GM19455 (cell line): ENCODE results near the gene GAP43.
A peak's percentile ranks its signal among the peaks of the same experiment; 100 is the strongest.
"Not testable (repeated sequence)": the region's sequence is repeated elsewhere in the genome, so short reads cannot be mapped to it uniquely, and the experiment has no call there.

ENCODE experiments used
- ATAC-seq: cut with Tn5 transposase; IDR thresholded peaks from one replicate; pipeline ENCODE4 v1.9.1; 2021; ENCODE audit not compliant: unreplicated experiment

Gene GAP43

GRCh38 chr3:115692887-115693524, 69.7 kb downstream of the GAP43 start:
- peak; percentile 94 for ATAC-seq

GRCh38 chr3:115693868-115694267, 70.6 kb downstream of the GAP43 start:
- no peak for ATAC-seq

GRCh38 chr3:115695090-115695489, 71.8 kb downstream of the GAP43 start:
- ATAC-seq = no peak

GRCh38 chr3:115697263-115698053, 74.1 kb downstream of the GAP43 start:
- no peak for ATAC-seq

GRCh38 chr3:115698851-115699591, 75.7 kb downstream of the GAP43 start:
- ATAC-seq = no peak

- no peak for ATAC-seq
Measured at GRCh38 chr3:115699706-115700105, 76.4 kb downstream of the GAP43 start.

GRCh38 chr3:115702598-115702997, 79.3 kb downstream of the GAP43 start:
- ATAC-seq = no peak

GRCh38 chr3:115704661-115705338, 81.5 kb downstream of the GAP43 start:
- no peak for ATAC-seq

- no peak for ATAC-seq
Measured at GRCh38 chr3:115706311-115706829, 83.1 kb downstream of the GAP43 start.

- no peak for ATAC-seq
Measured at GRCh38 chr3:115708540-115708939, 85.2 kb downstream of the GAP43 start.

GRCh38 chr3:115709093-115709492, 85.8 kb downstream of the GAP43 start:
- ATAC-seq = no peak

- no peak for ATAC-seq
Measured at GRCh38 chr3:115709931-115710330, 86.6 kb downstream of the GAP43 start.

GRCh38 chr3:115710799-115711198, 87.5 kb downstream of the GAP43 start:
- no peak for ATAC-seq

- ATAC-seq = no peak
Measured at GRCh38 chr3:115712871-115713270, 89.6 kb downstream of the GAP43 start.

- no peak for ATAC-seq
Measured at GRCh38 chr3:115713284-115713683, 90.0 kb downstream of the GAP43 start.

- ATAC-seq = no peak
Measured at GRCh38 chr3:115715241-115715745, 92.0 kb downstream of the GAP43 start.

- no peak for ATAC-seq
Measured at GRCh38 chr3:115720983-115721382, 97.7 kb downstream of the GAP43 start.

GRCh38 chr3:115725800-115726199, 102.5 kb downstream of the GAP43 start:
- no peak for ATAC-seq

GRCh38 chr3:115727135-115727534, 103.8 kb downstream of the GAP43 start:
- no peak for ATAC-seq

- no peak for ATAC-seq
Measured at GRCh38 chr3:115728013-115728412, 104.7 kb downstream of the GAP43 start.

- ATAC-seq = not testable (repeated sequence)
Measured at GRCh38 chr3:115736341-115736740, 113.0 kb downstream of the GAP43 start.
